Measurements from ENCODE around the gene BTBD9. TPM values are rescaled to one million over a fixed set of nuclear protein-coding genes. Genes with fewer than 3 reads are reported as not detected.

The BTBD9 gene
- polyA plus RNA-seq: 4.6 to 6.8 TPM (median 6.5 TPM) in 3 replicates
- polyA plus RNA-seq (2011; ENCODE audit: low read depth): 2.1 TPM
- polyA plus RNA-seq (2011; cell fraction: cytosol; rRNA removed): 3.8 and 7.2 TPM in 2 replicates
- polyA plus RNA-seq (2011; cell fraction: nucleus; rRNA removed): 11.9 and 12.2 TPM in 2 replicates
- 5.2 and 5.3 TPM in 2 replicates for polyA plus RNA-seq (2012; ENCODE audit: low replicate concordance)
- polyA minus RNA-seq: 8.3 to 23.6 TPM (median 15.6 TPM) in 3 replicates
- 5.4 TPM for polyA minus RNA-seq (2011; cell fraction: cytosol; rRNA and poly(A)+ RNA removed)
- 12.8 and 47.5 TPM in 2 replicates for polyA minus RNA-seq (2011; cell fraction: nucleus; rRNA and poly(A)+ RNA removed)

- no peak for DNase-seq (ENCODE audit: low read depth, low spot score)
- Histone ChIP-seq H2AFZ (ENCODE audit: control insufficient read depth, low read length) (peak within 1 kb of the TSS; percentile 95), H3K79me2 (ENCODE audit: control insufficient read depth, insufficient read depth, low read length) (no peaks in the 10 kb centered on the region), H3K9me3 (ENCODE audit: control insufficient read depth, low read depth, low read length) (no peaks in the 10 kb centered on the region), H3K27ac (ENCODE audit: control insufficient read depth, insufficient read depth, low read length) (peak within 1 kb of the TSS; percentile 74), H3K36me3 (ENCODE audit: control insufficient read depth in 2 of 2, extremely low read depth in 1 of 2, insufficient read depth in 2 of 2, low read length in 2 of 2) (no peaks in the 10 kb centered on the region), H3K4me2 (ENCODE audit: control insufficient read depth, extremely low read depth, insufficient read depth, low read depth, low read length) (peak within 1 kb of the TSS; percentile 86), H3K9ac (ENCODE audit: control insufficient read depth, extremely low read depth, insufficient read depth, low read length) (peak within 1 kb of the TSS; percentile 79), H3K27me3 (ENCODE audit: control insufficient read depth, extremely low read depth, insufficient read depth, low read length) (no peaks in the 10 kb centered on the region), H3K9me1 (ENCODE audit: control insufficient read depth, extremely low read depth, insufficient read depth, low read length) (no peaks in the 10 kb centered on the region), H3K4me1 (ENCODE audit: control insufficient read depth, extremely low read depth, insufficient read depth, low read length) (peaks cover 11% of the 10 kb centered on the region), H3K4me3 (ENCODE audit: control insufficient read depth in 2 of 3, extremely low read depth in 1 of 3, insufficient read depth in 2 of 3, low read depth in 1 of 3, low read length in 3 of 3) (peak within 1 kb of the TSS; percentile 79 to 89 (median 86)), H4K20me1 (ENCODE audit: control insufficient read depth, extremely low read depth, insufficient read depth, low read length) (no peaks in the 10 kb centered on the region)
- no peak for TF ChIP-seq EZH2 (IDR thresholded peaks at IDR 0.05; ENCODE audit: low read length)
- TF ChIP-seq, protein P1, sequence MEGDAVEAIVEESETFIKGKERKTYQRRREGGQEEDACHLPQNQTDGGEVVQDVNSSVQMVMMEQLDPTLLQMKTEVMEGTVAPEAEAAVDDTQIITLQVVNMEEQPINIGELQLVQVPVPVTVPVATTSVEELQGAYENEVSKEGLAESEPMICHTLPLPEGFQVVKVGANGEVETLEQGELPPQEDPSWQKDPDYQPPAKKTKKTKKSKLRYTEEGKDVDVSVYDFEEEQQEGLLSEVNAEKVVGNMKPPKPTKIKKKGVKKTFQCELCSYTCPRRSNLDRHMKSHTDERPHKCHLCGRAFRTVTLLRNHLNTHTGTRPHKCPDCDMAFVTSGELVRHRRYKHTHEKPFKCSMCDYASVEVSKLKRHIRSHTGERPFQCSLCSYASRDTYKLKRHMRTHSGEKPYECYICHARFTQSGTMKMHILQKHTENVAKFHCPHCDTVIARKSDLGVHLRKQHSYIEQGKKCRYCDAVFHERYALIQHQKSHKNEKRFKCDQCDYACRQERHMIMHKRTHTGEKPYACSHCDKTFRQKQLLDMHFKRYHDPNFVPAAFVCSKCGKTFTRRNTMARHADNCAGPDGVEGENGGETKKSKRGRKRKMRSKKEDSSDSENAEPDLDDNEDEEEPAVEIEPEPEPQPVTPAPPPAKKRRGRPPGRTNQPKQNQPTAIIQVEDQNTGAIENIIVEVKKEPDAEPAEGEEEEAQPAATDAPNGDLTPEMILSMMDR (optimal IDR thresholded peaks at IDR 0.05 in 1 of 3, IDR thresholded peaks at IDR 0.05 in 1 of 3, conservative IDR thresholded peaks at IDR 0.05 in 1 of 3; ENCODE audit: extremely low read depth in 1 of 3, insufficient read depth in 2 of 3, low read length in 3 of 3): no peak
- dilution Hi-C loops (cut with MboI; ENCODE audit: extremely low pct_ligation_motif_present, low sequenced_read_pairs): no loop called here
- FAIRE-seq: no peak
Observed at GRCh38 chr6:38639498-38640215, at the start of gene BTBD9. Gene BTBD9, minus strand, starts transcription at chr6:38639929.

GRCh38 chr6:38688579-38689087, 48.9 kb upstream of the BTBD9 start:
- H4K20me1 ChIP-seq (ENCODE audit: control insufficient read depth, extremely low read depth, insufficient read depth, low read length): peaks cover 11% of the 10 kb centered on the region
- H3K36me3 ChIP-seq (ENCODE audit: control insufficient read depth in 2 of 2, extremely low read depth in 1 of 2, insufficient read depth in 2 of 2, low read length in 2 of 2): peaks cover 7 to 14% of the 10 kb centered on the region in 2 experiments
- H3K9ac ChIP-seq (ENCODE audit: control insufficient read depth, extremely low read depth, insufficient read depth, low read length): no peak overlapping the region
- TF ChIP-seq, protein P1 (optimal IDR thresholded peaks at IDR 0.05 in 1 of 3, IDR thresholded peaks at IDR 0.05 in 1 of 3, conservative IDR thresholded peaks at IDR 0.05 in 1 of 3; ENCODE audit: extremely low read depth in 1 of 3, insufficient read depth in 2 of 3, low read length in 3 of 3): no peak
- no peak for TF ChIP-seq EZH2 (IDR thresholded peaks at IDR 0.05; ENCODE audit: low read length)
- peaks cover 79% of the 10 kb centered on the region for H3K79me2 ChIP-seq (ENCODE audit: control insufficient read depth, insufficient read depth, low read length)
- FAIRE-seq (peak; percentile 5), DNase-seq (ENCODE audit: low read depth, low spot score) (no peak)
- H3K9me3 ChIP-seq (ENCODE audit: control insufficient read depth, low read depth, low read length): no peaks in the 10 kb centered on the region
- H3K27ac ChIP-seq (ENCODE audit: control insufficient read depth, insufficient read depth, low read length): no peak overlapping the region
- dilution Hi-C loops (cut with MboI; ENCODE audit: extremely low pct_ligation_motif_present, low sequenced_read_pairs): no loop called here
- no peaks in the 10 kb centered on the region for H3K27me3 ChIP-seq (ENCODE audit: control insufficient read depth, extremely low read depth, insufficient read depth, low read length)
- no peak overlapping the region for H3K4me2 ChIP-seq (ENCODE audit: control insufficient read depth, extremely low read depth, insufficient read depth, low read depth, low read length)
- H3K9me1 ChIP-seq (ENCODE audit: control insufficient read depth, extremely low read depth, insufficient read depth, low read length): no peaks in the 10 kb centered on the region
- no peak overlapping the region for H3K4me3 ChIP-seq (ENCODE audit: control insufficient read depth in 2 of 3, extremely low read depth in 1 of 3, insufficient read depth in 2 of 3, low read depth in 1 of 3, low read length in 3 of 3)
- no peaks in the 10 kb centered on the region for H3K4me1 ChIP-seq (ENCODE audit: control insufficient read depth, extremely low read depth, insufficient read depth, low read length)
- H2AFZ ChIP-seq (ENCODE audit: control insufficient read depth, low read length): no peak overlapping the region
